ENCODE results near the gene PSTPIP1. TPM values are rescaled to one million over a fixed set of nuclear protein-coding genes. Genes with fewer than 3 reads are reported as not detected.

PSTPIP1 gene
- total and polyA plus RNA-seq, 2 of the 4 experiments (the other 2 are of a cell fraction), result 0.36 to 1.1 TPM

DNA sequence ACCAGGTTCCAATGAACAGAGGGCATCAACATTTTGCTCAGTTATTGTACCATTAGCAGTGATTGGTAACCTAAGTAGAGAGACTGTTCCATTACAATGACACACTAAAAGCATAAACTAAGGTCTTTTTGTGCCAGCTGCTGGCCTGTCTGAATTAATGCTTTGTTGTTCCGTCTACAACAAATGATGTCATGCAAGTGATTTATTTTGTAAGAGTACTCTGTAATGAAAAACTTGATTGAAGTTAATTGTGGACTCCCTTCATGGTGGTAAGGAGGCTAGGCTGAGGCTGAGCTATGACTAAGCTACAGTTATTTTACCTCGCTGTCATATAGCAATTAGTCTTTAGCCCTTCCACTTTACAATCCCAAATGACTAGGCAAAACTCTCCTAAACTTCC lies 40.2 kb upstream of the PSTPIP1 start:
- no CpG with 5 or more reads among the region's 2 CpGs for WGBS, 2 experiments (ENCODE audit: extremely low coverage in 2 of 2, insufficient read length in 1 of 2)
- POLR2A ChIA-PET (ENCODE audit: unreplicated experiment), result no interaction called here
- Histone ChIP-seq H2AK5ac (ENCODE audit: low read depth, low read length) (no peak overlapping the region), H3K9ac (ENCODE audit: low read depth, low read length) (no peak overlapping the region), H3K27ac (ENCODE audit: insufficient read depth, low read length) (no peak overlapping the region), H3K4ac (ENCODE audit: low read depth, low read length) (no peak overlapping the region), H2BK120ac (ENCODE audit: low read depth, low read length) (no peak overlapping the region), H3K4me3 (ENCODE audit: insufficient read depth, low read depth, low read length) (no peak overlapping the region), H3K4me1 (ENCODE audit: control insufficient read depth, insufficient read depth, low read length) (no peaks in the 10 kb centered on the region), H2BK15ac (ENCODE audit: low read depth, low read length) (no peak overlapping the region), H2BK5ac (ENCODE audit: low read depth, low read length, poor library complexity, severe bottlenecking) (no peak overlapping the region), H4K8ac (ENCODE audit: low read depth in 2 of 2, low read length in 2 of 2) (no peak overlapping the region), H2AFZ (replicated peaks; ENCODE audit: low read length, poor library complexity) (no peak overlapping the region), H3K56ac (ENCODE audit: extremely low read depth, insufficient read depth, low read length) (no peak overlapping the region), H3K4me2 (ENCODE audit: low read depth, low read length) (no peak overlapping the region), H4K5ac (ENCODE audit: low read depth, low read length) (no peak overlapping the region), H3K9me3 (ENCODE audit: control insufficient read depth, insufficient read depth, low read length) (no peaks in the 10 kb centered on the region), H2BK20ac (ENCODE audit: low read depth, low read length) (no peak overlapping the region), H3K27me3 (ENCODE audit: control insufficient read depth, insufficient read depth, low read length) (no peaks in the 10 kb centered on the region; the same call in 1 of the 2 replicates), H4K20me1 (ENCODE audit: insufficient read depth, low read length) (no peaks in the 10 kb centered on the region), H3K23ac (ENCODE audit: low read depth, low read length) (no peak overlapping the region), H3K18ac (ENCODE audit: low read depth, low read length) (no peak overlapping the region), H2AK9ac (replicated peaks; ENCODE audit: low read depth, low read length, poor library complexity) (no peak overlapping the region), H3K14ac (replicated peaks; ENCODE audit: low read depth, low read length) (no peak overlapping the region), H3K79me1 (ENCODE audit: low read depth in 1 of 2, low read length in 2 of 2) (no peaks in the 10 kb centered on the region), H3K36me3 (ENCODE audit: control insufficient read depth, insufficient read depth, low read length) (peaks cover 3% of the 10 kb centered on the region; the same call in 1 of the 2 replicates), H4K91ac (ENCODE audit: insufficient read depth, low read depth, low read length) (no peak overlapping the region), H3K9me1 (ENCODE audit: insufficient read depth, low read length) (no peaks in the 10 kb centered on the region)
- no peak for TF ChIP-seq POLR2A (IDR thresholded peaks at IDR 0.05; ENCODE audit: low read depth, low read length)
- in situ Hi-C loops (cut with MboI; ENCODE audit: low sequenced_read_pairs) (no loop called here), dilution Hi-C loops (cut with HindIII; ENCODE audit: low sequenced_read_pairs, unreplicated experiment) (no loop called here), intact Hi-C loops (cut with micrococcal nuclease) (no loop called here)
- ATAC-seq (ENCODE audit: low read depth) (no peak), DNase-seq (peak; percentile 13)
- BruUV-seq (replicated peaks), result no TSS peak
- CTCF ChIA-PET, result interaction anchor here (0.9 kb wide), 1 partner anchor 9 kb away, joined by 3 read pairs; no protein-coding TSS in a partner anchor
